B cell (primary cell): Measurements from ENCODE around the gene SLC6A2. TPM values are rescaled to one million over a fixed set of nuclear protein-coding genes. Genes with fewer than 3 reads are reported as not detected.

Source experiments
- ATAC-seq: fragments of 200-7000 bp; cut with Tn5 transposase; one replicate; pipeline ENCODE4 v1.10.0; 2021; ENCODE audit warnings: low read depth, mild to moderate bottlenecking, moderate number of reproducible peaks, moderate library complexity
- CTCF ChIA-PET: fragments of 350-600 bp; sonication (Branson Sonifier 250); formaldehyde crosslinking; loops from one replicate; lab custom pipeline; 2021; ENCODE audit warnings: antibody characterized with exemption, inconsistent platforms; lab: Charles Lee
- POLR2A ChIA-PET: fragments of 350-600 bp; sonication (Branson Sonifier 250); formaldehyde crosslinking; loops from one replicate; lab custom pipeline; 2021; ENCODE audit warnings: antibody characterized with exemption; lab: Charles Lee
- DNase-seq: peaks from one replicate; pipeline ENCODE4 v3.0.0; 2013
- H2AFZ ChIP-seq: 2 replicates; pipeline ENCODE4 v1.6.1; 2012; ENCODE audit warnings: mild to moderate bottlenecking, low read depth, low read length; ENCODE audit not compliant: insufficient read depth, poor library complexity, severe bottlenecking
- H3K27ac ChIP-seq, 2 donors: 1 replicate in 1 of 2; 2 replicates in 1 of 2; pipeline ENCODE4 v1.5.1; 2012 to 2013; ENCODE audit warnings: low read length in 2 of 2, mild to moderate bottlenecking in 2 of 2, moderate library complexity in 1 of 2
- H3K27me3 ChIP-seq, 4 experiments: fragments of 200-600 bp in 1 of 4; sonication (generic) in 1 of 4; replicated peaks in 1 of 4; 1 replicate in 2 of 4; 2 replicates in 2 of 4; pipeline versions ENCODE4 v1.6.1 to v1.7.0; 2013 to 2016; ENCODE audit warnings: low read length in 3 of 4, mild to moderate bottlenecking in 2 of 4, mixed read lengths in 1 of 4, moderate library complexity in 1 of 4; ENCODE audit not compliant: insufficient read depth in 4 of 4, control insufficient read depth in 3 of 4; ENCODE audit errors: control extremely low read depth in 1 of 4
- H3K36me3 ChIP-seq, 2 experiments: replicated peaks in 1 of 2; 1 replicate in 1 of 2; 2 replicates in 1 of 2; pipeline versions ENCODE4 v1.6.1 to v1.7.1; 2013; ENCODE audit warnings: low read length in 1 of 2; ENCODE audit not compliant: insufficient read depth in 2 of 2, control insufficient read depth in 1 of 2; ENCODE audit errors: control extremely low read depth in 1 of 2, extremely low read depth in 1 of 2
- H3K4me1 ChIP-seq, 2 donors: fragments of 200-600 bp in 1 of 2; sonication (generic) in 1 of 2; 1 replicate in 1 of 2; 2 replicates in 1 of 2; pipeline versions ENCODE4 v1.5.1 to v1.6.1; 2013 to 2017; ENCODE audit warnings: low read length in 2 of 2; ENCODE audit not compliant: control insufficient read depth in 2 of 2, insufficient read depth in 2 of 2
- H3K4me2 ChIP-seq: replicated peaks from 2 replicates; pipeline ENCODE3; 2012; ENCODE audit warnings: mild to moderate bottlenecking, low read depth, low read length; ENCODE audit not compliant: poor library complexity, severe bottlenecking
- H3K4me3 ChIP-seq, 5 experiments: fragments of 200-600 bp in 1 of 5; sonication (generic) in 1 of 5; 1 replicate in 3 of 5; 2 replicates in 2 of 5; pipeline versions ENCODE4 v1.5.1 to v1.7.0; 2011 to 2016; ENCODE audit warnings: low read length in 4 of 5, mild to moderate bottlenecking in 4 of 5, low read depth in 2 of 5, control low read depth in 1 of 5, moderate library complexity in 1 of 5; ENCODE audit not compliant: insufficient read depth in 1 of 5; ENCODE audit errors: control extremely low read depth in 1 of 5, extremely low read depth in 1 of 5
- H3K79me2 ChIP-seq: fragments of 200-600 bp; sonication (generic); one replicate; pipeline ENCODE4 v1.6.0; 2016; ENCODE audit warnings: low read length; ENCODE audit not compliant: control insufficient read depth, insufficient read depth
- H3K9ac ChIP-seq: fragments of 200-600 bp; sonication (generic); 2 replicates; pipeline ENCODE4 v1.6.1; 2017; ENCODE audit warnings: mild to moderate bottlenecking, low read length, moderate library complexity
- H3K9me3 ChIP-seq, 3 donors: one replicate each; pipeline versions ENCODE4 v1.6.1 to v1.7.1; 2013; ENCODE audit warnings: low read length in 2 of 3; ENCODE audit not compliant: control insufficient read depth in 2 of 3, insufficient read depth in 1 of 3; ENCODE audit errors: control extremely low read depth in 1 of 3
- H4K20me1 ChIP-seq: 2 replicates; pipeline ENCODE4 v1.6.0; 2012; ENCODE audit warnings: mild to moderate bottlenecking, low read length; ENCODE audit not compliant: insufficient read depth, control insufficient read depth, poor library complexity, severe bottlenecking
- H3K27ac Mint-ChIP-seq: one replicate; pipeline ENCODE4 v1.8.0; 2021; ENCODE audit warnings: mixed read lengths
- H3K27me3 Mint-ChIP-seq: one replicate; pipeline ENCODE4 v1.8.0; 2021; ENCODE audit warnings: mixed read lengths
- H3K4me1 Mint-ChIP-seq: one replicate; pipeline ENCODE4 v1.8.0; 2021; ENCODE audit warnings: mixed read lengths
- H3K4me3 Mint-ChIP-seq: one replicate; pipeline ENCODE4 v1.8.0; 2021; ENCODE audit warnings: mixed read lengths
- H3K9me3 Mint-ChIP-seq: one replicate; pipeline ENCODE4 v1.8.0; 2022; ENCODE audit warnings: mixed read lengths; ENCODE audit not compliant: insufficient read depth
- CTCF ChIP-seq: fragments of 200-600 bp; IDR thresholded peaks from one replicate; pipeline ENCODE4 v1.8.0; 2022; ENCODE audit warnings: antibody characterized with exemption, mild to moderate bottlenecking
- EZH2 ChIP-seq: IDR thresholded peaks from 2 replicates; pipeline ENCODE4 v1.6.1; 2012; ENCODE audit warnings: borderline replicate concordance, low read depth, mild to moderate bottlenecking, moderate library complexity, low read length; ENCODE audit not compliant: insufficient read depth, poor library complexity, severe bottlenecking
- WGBS: methylation state at CpG from one replicate; pipeline ENCODE4 v1.1.5; 2013; ENCODE audit warnings: missing lambda C conversion rate; ENCODE audit not compliant: insufficient coverage; 5-methylcytosine and 5-hydroxymethylcytosine counted together
- intact Hi-C: fragments of 100-400 bp; cut with micrococcal nuclease; formaldehyde crosslinking; loops from one replicate; pipeline ENCODE4 v1.10.0; 2022
- polyA plus RNA-seq: library from polyadenylated mRNA; depleted of rRNA; stranded (reverse); fragments of >200 nt; gene quantifications from 2 replicates; pipeline ENCODE4 v1.2.3, GENCODE V29; 2012
- total RNA-seq, 2 donors: library from RNA; stranded (reverse); fragments of 120-200 nt in 1 of 2; gene quantifications; 1 replicate in 1 of 2; 2 replicates in 1 of 2; pipeline versions ENCODE4 v1.2.3 to v1.2.4, GENCODE V29; 2013 to 2022

SLC6A2 gene
- total and polyA plus RNA-seq, 2 donors (not counting 1 experiment from before 2014, with no cell fraction given): not detected

DNA sequence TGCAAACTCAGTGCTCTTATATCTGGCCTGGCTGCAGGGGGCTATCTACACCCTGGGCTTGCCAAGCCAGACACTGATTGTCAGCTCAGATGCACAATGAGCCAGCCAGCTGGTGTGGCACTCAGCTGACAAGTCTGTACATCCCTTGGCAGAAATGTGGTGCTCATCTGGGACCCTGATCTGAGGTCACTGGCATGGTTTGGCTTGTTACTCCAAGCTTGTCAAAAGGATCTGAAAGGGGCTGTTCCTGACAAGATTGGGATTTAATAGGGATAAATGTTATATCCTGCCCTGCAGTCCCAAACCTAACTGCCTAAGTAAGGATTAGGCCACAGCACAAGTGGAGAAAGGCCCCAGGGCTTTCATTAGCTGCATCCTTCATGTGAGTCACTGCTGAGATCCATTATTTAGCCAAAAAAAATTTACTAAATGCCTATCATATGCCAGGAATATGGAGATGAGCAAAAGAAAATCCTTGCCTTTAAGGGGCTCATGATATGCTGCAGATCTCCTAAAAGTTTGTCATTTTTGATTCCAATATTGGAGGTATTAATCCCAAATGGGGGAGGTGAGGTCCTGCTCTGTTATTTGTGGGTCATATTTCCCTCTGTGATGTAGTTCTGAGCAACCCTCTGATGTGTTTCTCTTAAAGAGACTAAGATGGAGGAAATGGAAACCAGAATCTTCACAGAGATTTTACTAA is 6.3 kb downstream of the SLC6A2 start:
- Mint-ChIP-seq H3K9me3 (no peaks in the 10 kb centered on the region), H3K4me3 (no peak overlapping the region), H3K4me1 (no peaks in the 10 kb centered on the region), H3K27ac (no peak overlapping the region), H3K27me3 (peaks cover 27% of the 10 kb centered on the region)
- Histone ChIP-seq H3K4me1 (no peaks in the 10 kb centered on the region), H3K9me3 (peaks cover 0 to 9% (median 0%) of the 10 kb centered on the region in 3 donors), H3K79me2 (no peaks in the 10 kb centered on the region), H3K36me3 (no peaks in the 10 kb centered on the region), H3K27me3 (peaks cover 0 to 5% (median 0%) of the 10 kb centered on the region in 4 experiments), H2AFZ (no peak overlapping the region), H4K20me1 (no peaks in the 10 kb centered on the region), H3K9ac (no peak overlapping the region), H3K4me2 (no peak overlapping the region), H3K27ac (no peak overlapping the region), H3K4me3 (no peak overlapping the region)
- DNase-seq (no peak), ATAC-seq (no peak)
- intact Hi-C loops: no loop called here
- ChIA-PET POLR2A (no interaction called here), CTCF (no interaction called here)
- no peak for TF ChIP-seq EZH2
- TF ChIP-seq CTCF: no peak

DNA sequence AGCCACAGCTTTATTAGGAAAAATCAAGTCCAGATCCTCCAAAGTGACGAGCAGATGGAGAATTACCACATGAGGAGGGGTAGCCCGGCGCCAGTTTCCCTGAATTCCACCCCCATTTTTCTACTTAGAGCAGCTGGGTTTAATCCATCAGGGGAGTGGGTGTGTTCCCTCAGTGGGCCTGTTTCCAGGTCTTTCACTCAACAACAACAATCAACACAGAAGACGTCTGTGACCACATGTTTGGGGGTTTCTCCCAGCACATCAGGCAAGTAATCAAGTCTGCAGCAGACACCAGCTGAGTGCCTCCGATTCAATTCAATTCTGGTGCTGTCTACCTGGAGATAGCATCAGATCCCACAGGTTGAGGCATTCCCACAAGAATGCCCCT is 6.8 kb downstream of the SLC6A2 start:
- TF ChIP-seq EZH2 (no peak), CTCF (no peak)
- intact Hi-C loops: no loop called here
- no peaks in the 10 kb centered on the region for H4K20me1 ChIP-seq
- H3K4me3 ChIP-seq: no peak overlapping the region
- no peak overlapping the region for H3K27ac ChIP-seq
- ChIA-PET CTCF (no interaction called here), POLR2A (no interaction called here)
- Mint-ChIP-seq H3K4me3 (no peak overlapping the region), H3K27ac (no peak overlapping the region), H3K4me1 (no peaks in the 10 kb centered on the region), H3K9me3 (no peaks in the 10 kb centered on the region), H3K27me3 (peaks cover 21% of the 10 kb centered on the region)
- peaks cover 0 to 3% (median 0%) of the 10 kb centered on the region in 4 experiments for H3K27me3 ChIP-seq
- no peak overlapping the region for H3K9ac ChIP-seq
- no peaks in the 10 kb centered on the region for H3K4me1 ChIP-seq
- H3K4me2 ChIP-seq: no peak overlapping the region
- H2AFZ ChIP-seq: no peak overlapping the region
- peaks cover 0 to 9% (median 0%) of the 10 kb centered on the region in 3 donors for H3K9me3 ChIP-seq
- DNase-seq: no peak
- H3K79me2 ChIP-seq: no peaks in the 10 kb centered on the region
- 79% methylated on average over 2 of the region's 5 CpGs for WGBS
- ATAC-seq: no peak
- H3K36me3 ChIP-seq: no peaks in the 10 kb centered on the region
